SIG-M5 treated with dmso at 0.1 percent for 504 hours (cell line): ENCODE data around the gene RTKN.

Experiments used
- DNase-seq: peaks from one replicate; lab custom pipeline; 2025; ENCODE audit not compliant: unreplicated experiment; lab: John Stamatoyannopoulos, UW

Gene RTKN

GRCh38 chr2:74381751-74382150 lies 60.0 kb downstream of the RTKN start:
- no peak for DNase-seq

DNA sequence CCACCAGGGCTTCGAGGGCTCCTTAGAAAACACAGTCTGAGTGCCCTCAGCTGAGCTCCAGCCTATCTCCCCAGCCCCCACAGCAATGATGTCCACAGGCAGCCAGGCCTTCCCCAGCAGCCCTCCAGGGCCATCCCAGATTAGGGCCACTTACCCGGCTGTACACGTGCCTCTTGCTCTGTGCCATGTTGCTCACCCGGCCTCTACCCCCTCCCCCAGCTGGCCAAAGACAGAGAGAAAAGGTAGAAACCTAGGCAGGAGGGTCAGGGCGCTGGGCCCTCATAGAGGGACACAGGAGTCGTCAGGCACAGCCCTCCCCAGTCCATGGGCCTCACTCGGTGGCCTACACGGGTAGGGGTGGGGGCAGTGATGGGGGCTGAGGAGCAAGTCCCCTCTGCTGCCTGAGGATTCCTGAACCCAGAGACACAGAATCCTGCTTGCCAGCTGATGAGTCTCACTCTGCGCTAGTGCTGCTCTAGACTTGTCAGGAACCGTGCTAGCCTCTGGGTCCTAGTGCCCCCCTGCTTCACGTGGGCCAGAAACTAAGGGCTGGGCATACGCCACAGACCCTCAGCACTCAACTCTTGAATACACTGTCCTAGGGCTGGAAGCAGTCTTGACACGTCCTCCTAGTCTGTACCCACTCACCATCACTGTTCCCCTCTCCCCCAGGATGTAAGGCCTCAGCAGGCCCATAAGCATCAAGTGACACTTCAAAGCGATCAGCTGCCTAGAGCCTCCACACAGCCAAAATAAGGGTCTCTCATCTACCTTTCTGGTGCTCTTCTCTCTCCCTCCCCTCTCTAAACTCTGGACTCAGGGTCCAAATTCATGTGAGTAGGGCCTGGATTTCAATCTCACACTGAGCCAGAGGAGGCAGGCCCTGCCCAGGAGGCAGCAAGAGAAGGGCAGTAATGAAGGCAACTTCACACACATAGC lies 61.6 kb downstream of the RTKN start, which contains the start of gene DCTN1:
DCTN1 (minus strand) TSS at position 461 of the 939 bp plus-strand sequence; CDS start at position 187, 274 bp downstream.
- DNase-seq, result no peak

DNA sequence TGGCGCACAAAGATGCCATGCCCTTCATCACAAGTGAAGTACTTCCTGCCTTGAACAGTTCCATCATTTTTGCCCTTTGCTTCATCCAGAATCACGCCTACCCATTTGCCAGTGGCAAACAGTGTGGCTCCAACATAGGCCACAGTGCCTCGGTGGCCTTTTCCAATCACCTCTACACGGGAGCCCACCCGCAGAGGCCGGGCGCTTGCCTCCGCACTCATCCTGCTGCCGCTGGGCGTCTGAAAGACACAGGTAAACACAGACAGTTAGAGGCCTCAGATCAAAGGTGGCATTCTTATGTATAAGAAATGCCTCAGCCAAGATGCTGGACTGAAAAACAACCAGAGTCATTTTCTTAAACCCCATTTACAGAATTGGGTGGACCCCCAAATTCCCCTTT lies 63.7 kb downstream of the RTKN start:
- no peak for DNase-seq

GRCh38 chr2:74375838-74376237 lies 65.9 kb downstream of the RTKN start:
- no peak for DNase-seq
